Activated CD8-positive, alpha-beta T cell treated with anti-CD3 and anti-CD28 coated beads for 36 hours (primary cell): ENCODE data around the gene RNF38. TPM values are rescaled to one million over a fixed set of nuclear protein-coding genes. Genes with fewer than 3 reads are reported as not detected.

Experiments used
- ATAC-seq: fragments of 200-7000 bp; cut with Tn5 transposase; one replicate; pipeline ENCODE4 v1.10.0; 2021; ENCODE audit warnings: mild to moderate bottlenecking, moderate library complexity
- CTCF ChIA-PET: fragments of 350-600 bp; sonication (Branson Sonifier 250); formaldehyde crosslinking; loops from one replicate; lab custom pipeline; 2021; ENCODE audit warnings: antibody characterized with exemption; lab: Charles Lee
- POLR2A ChIA-PET: fragments of 350-600 bp; sonication (Branson Sonifier 250); formaldehyde crosslinking; loops from one replicate; lab custom pipeline; 2021; ENCODE audit warnings: antibody characterized with exemption; lab: Charles Lee
- DNase-seq: peaks from one replicate; pipeline ENCODE4 v3.0.0-alpha.2; 2020
- H3K27ac Mint-ChIP-seq: one replicate; pipeline ENCODE4 v1.8.0; 2021; ENCODE audit warnings: mild to moderate bottlenecking, mixed read lengths
- H3K27me3 Mint-ChIP-seq: one replicate; pipeline ENCODE4 v1.8.0; 2021; ENCODE audit warnings: mixed read lengths
- H3K36me3 Mint-ChIP-seq: one replicate; pipeline ENCODE4 v1.8.0; 2021; ENCODE audit warnings: low read depth, mixed read lengths
- H3K4me1 Mint-ChIP-seq: one replicate; pipeline ENCODE4 v1.8.0; 2021; ENCODE audit warnings: low read depth, mixed read lengths
- H3K4me3 Mint-ChIP-seq: one replicate; pipeline ENCODE4 v1.8.0; 2021; ENCODE audit warnings: mild to moderate bottlenecking, moderate library complexity, mixed read lengths
- H3K9me3 Mint-ChIP-seq: one replicate; pipeline ENCODE4 v1.8.0; 2021; ENCODE audit warnings: mixed read lengths
- CTCF ChIP-seq: fragments of 200-600 bp; IDR thresholded peaks from one replicate; pipeline ENCODE4 v1.8.0; 2022; ENCODE audit warnings: antibody characterized with exemption, mild to moderate bottlenecking
- intact Hi-C: fragments of 100-400 bp; cut with micrococcal nuclease; formaldehyde crosslinking; loops from one replicate; pipeline ENCODE4 v1.10.0; 2022
- total RNA-seq, 2 experiments: library from RNA; stranded (reverse); gene quantifications; one replicate each; pipeline ENCODE4 v1.2.3, GENCODE V29; 2021

The RNF38 gene
- total RNA-seq, 2 experiments from 2014 or later = 33.7 to 36.4 TPM

DNA sequence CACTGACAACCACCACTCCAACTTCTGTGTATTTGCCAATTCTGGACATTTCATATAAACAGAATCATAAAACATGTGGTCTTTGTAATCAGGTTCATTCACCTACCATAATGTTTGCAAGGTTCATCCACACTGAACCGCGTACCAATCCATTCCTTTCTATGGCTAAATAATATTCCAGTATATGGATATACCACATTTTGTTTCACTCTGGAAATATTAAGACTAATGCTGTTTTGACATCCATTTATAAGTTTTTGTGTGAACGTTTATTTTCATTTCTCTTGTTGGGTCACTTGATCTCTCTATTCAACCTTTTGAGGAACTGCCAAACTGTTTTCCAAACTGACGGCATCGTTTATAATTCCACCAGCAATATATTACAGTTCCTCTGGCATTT lies 26.3 kb upstream of the RNF38 start:
- H3K27ac Mint-ChIP-seq = no peak overlapping the region
- POLR2A ChIA-PET = interaction anchor here (1.1 kb wide), 1 partner anchor 11 kb away, joined by 3 read pairs; no protein-coding TSS in a partner anchor
- intact Hi-C loops = no loop called here
- H3K4me1 Mint-ChIP-seq = peaks cover 25% of the 10 kb centered on the region
- DNase-seq (no peak), ATAC-seq (no peak)
- H3K9me3 Mint-ChIP-seq = no peaks in the 10 kb centered on the region
- CTCF ChIA-PET = interaction anchor here (0.8 to 1.8 kb wide), 2 partner anchors 19 to 129 kb away, joined by 3 to 10 read pairs; no protein-coding TSS in a partner anchor
- H3K4me3 Mint-ChIP-seq = no peak overlapping the region
- H3K36me3 Mint-ChIP-seq = peaks cover 12% of the 10 kb centered on the region
- TF ChIP-seq CTCF = no peak
- no peaks in the 10 kb centered on the region for H3K27me3 Mint-ChIP-seq

GRCh38 chr9:36424289-36425055 lies 24.4 kb upstream of the RNF38 start:
- H3K27me3 Mint-ChIP-seq = no peaks in the 10 kb centered on the region
- H3K36me3 Mint-ChIP-seq = peaks cover 10% of the 10 kb centered on the region
- peaks cover 27% of the 10 kb centered on the region for H3K4me1 Mint-ChIP-seq
- POLR2A ChIA-PET = no interaction called here
- no peaks in the 10 kb centered on the region for H3K9me3 Mint-ChIP-seq
- H3K27ac Mint-ChIP-seq = no peak overlapping the region
- DNase-seq (no peak), ATAC-seq (no peak)
- no peak for TF ChIP-seq CTCF
- intact Hi-C loops = no loop called here
- H3K4me3 Mint-ChIP-seq = no peak overlapping the region
- CTCF ChIA-PET = interaction anchor here (4.6 kb wide), 1 partner anchor 17 kb away, joined by 36 read pairs; no protein-coding TSS in a partner anchor

DNA sequence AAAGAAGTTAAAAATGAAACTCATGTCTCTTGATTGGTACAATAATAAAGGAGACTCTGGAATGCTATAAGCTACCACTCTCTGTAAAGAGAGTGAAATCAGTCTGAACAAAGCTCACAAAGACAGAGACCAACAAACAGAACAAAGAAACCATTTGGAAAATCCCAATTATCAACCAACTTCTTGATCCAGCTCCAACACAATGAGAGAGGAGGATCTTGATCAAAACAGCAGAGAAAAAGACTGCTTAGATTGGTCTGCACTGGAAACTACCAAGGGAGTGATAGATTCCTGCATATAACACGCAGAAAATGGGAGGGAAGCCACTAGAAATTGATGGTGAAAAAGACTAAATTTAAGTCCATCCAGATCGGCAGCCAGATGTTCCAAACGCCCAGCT lies 23.1 kb upstream of the RNF38 start:
- CTCF ChIA-PET = interaction anchor here (1.3 to 4.6 kb wide), 3 partner anchors 11 to 306 kb away, joined by 3 to 36 read pairs (median 3); no protein-coding TSS in a partner anchor
- H3K4me1 Mint-ChIP-seq = peaks cover 27% of the 10 kb centered on the region
- intact Hi-C loops = no loop called here
- peaks cover 13% of the 10 kb centered on the region for H3K36me3 Mint-ChIP-seq
- DNase-seq (no peak), ATAC-seq (no peak)
- TF ChIP-seq CTCF = no peak
- no peaks in the 10 kb centered on the region for H3K9me3 Mint-ChIP-seq
- peak overlapping the region; percentile 30 for H3K27ac Mint-ChIP-seq
- no peaks in the 10 kb centered on the region for H3K27me3 Mint-ChIP-seq
- H3K4me3 Mint-ChIP-seq = no peak overlapping the region
- POLR2A ChIA-PET = no interaction called here

DNA sequence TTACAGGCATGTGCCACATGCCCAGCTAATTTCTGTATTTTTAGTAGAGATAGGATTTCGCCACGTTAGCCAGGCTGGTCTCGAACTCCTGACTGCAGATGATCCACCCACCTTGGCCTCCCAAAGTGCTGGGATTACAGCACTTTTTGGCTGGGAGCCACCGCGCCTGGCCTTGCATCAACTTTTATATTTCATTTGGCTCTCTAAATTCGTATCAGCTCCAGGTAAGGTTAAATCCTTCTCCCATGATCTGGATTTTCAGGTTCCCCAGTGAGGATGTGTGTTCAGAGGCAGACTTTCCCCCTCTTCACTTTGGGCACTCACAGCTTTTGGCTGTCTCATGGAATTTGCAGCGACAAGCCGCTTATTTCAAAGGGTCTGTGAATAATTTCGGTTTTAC lies 16.8 kb upstream of the RNF38 start:
- ChIA-PET CTCF (interaction anchor here (1.5 to 3.4 kb wide), 3 partner anchors 9 to 139 kb away, joined by 4 to 25 read pairs (median 14); no protein-coding TSS in a partner anchor), POLR2A (no interaction called here)
- Mint-ChIP-seq H3K27me3 (no peaks in the 10 kb centered on the region), H3K4me3 (no peak overlapping the region), H3K4me1 (peaks cover 8% of the 10 kb centered on the region), H3K27ac (no peak overlapping the region), H3K36me3 (peaks cover 12% of the 10 kb centered on the region), H3K9me3 (no peaks in the 10 kb centered on the region)
- DNase-seq = no peak
- TF ChIP-seq CTCF = no peak
- no peak for ATAC-seq
- intact Hi-C loops = no loop called here
